ENCODE data around the gene SLC30A2. TPM values are rescaled to one million over a fixed set of nuclear protein-coding genes. Genes with fewer than 3 reads are reported as not detected.

Gene SLC30A2
- total RNA-seq, 1 donor from 2014 or later = not detected

- no peak for ATAC-seq
Measured at GRCh38 chr1:26038477-26038876, 7.4 kb downstream of the SLC30A2 start.

DNA sequence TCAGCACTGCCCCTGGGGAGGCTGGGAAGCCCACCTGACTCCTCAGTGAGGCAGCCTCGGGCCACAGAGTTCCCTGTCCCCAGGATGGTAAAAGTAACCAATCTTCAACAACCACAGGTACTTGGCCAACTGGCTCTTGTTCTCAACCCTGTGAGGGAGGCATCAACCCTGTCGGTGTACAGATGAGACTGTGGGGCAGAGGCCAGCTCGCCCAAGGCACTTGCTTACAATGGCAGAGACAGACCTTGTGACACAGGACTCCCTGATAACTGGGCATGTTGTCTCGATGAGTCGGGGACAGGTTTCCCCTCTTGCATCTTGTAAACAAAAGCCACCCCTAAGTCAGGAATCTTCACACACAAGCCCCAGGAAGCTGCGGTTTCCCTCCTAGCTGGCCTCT lies 8.0 kb downstream of the SLC30A2 start:
- no peak for ATAC-seq

DNA sequence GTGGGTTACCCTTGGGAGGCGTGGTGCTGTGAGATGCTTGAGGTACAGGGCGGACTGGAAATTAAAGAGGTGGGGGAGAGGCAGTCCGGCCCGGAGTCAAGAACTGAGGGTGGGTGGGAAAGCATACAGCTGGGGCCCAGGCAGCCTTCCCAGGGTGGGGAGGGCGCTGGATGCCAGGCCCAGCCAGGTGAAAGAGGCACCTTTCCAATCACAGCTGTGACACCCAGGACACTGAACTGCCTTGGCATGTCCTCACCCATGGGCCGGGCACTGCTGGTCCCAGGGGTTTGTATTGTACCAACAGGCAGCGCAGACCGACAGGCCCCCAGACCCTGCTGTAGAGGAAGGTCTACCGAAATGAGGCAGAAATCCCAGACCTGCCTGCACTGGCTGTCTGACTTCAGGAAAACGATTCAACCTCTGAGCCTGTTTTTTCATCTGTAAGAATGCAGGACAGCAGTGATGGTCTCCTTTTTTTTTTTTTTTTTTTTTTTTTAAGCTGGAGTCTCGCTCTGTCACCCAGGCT lies 9.1 kb downstream of the SLC30A2 start:
- no peak for ATAC-seq

GRCh38 chr1:26035959-26036755 lies 9.8 kb downstream of the SLC30A2 start:
- peak; percentile 89 for ATAC-seq

- ATAC-seq = peak; percentile 92
Measured at GRCh38 chr1:26035203-26035958, 10.5 kb downstream of the SLC30A2 start.

DNA sequence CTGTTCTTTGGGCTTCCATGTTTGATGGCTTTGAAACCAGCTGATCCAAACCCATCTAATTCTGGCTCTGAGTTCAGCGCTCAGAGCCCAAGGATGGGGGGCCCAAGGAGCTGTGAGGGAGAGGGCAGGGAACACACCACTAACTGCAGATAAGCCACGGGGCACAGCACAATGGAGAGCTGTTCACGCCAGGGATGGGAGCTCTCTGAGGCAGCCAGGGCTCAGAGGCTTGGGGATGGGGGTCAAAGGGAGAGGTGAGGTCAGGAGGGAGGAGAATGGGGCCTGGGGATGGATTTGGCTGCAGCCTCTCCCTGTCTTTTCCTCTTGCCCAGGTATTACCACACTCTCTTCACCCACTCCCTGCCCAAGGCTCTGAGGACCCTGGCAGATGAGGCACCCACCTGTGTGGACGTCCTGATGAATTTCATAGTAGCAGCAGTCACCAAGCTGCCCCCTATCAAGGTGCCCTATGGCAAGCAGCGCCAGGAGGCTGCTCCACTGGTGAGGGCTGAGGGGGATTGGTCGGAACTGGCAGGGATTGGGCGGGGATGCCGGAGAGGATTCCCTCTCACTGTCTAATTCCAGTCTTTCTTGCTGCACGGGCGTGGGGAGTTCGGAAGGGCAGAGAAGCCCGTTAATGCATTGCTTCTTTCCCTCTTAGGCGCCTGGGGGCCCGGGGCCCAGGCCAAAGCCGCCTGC lies 11.3 kb downstream of the SLC30A2 start:
- peak; percentile 2 for ATAC-seq

DNA sequence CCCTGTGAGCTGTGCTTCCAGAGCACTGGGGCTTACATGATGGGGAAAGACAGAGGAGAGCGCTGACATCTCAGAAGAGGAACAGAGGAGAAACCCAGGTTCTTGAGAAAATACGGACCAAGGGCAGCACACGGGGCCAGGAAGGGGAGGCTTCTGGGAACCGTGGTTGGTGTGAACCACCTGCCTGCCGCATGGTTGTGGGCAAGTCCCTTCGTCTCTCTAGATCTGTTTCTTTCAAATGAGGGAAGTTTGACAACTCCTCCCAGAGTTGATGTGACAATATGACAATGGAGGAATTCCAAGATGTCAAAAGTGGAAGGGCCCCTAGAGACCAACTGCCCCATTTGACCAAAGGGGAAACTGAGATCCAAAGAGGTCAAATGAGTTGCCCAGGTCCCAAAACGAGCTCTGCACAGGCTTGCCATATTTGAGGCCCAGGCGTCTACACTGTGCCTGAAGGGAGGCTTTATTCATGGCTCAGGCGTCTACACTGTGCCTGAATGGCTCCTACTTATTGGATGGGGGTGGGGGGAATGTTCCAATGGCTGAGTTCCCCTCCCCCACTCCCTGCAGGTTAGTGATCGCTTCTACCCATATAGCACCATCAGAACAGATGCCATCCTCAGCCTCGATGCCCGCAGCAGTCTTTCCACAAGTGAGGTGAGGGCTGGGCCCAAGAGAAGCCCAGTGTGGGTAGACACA lies 13.1 kb downstream of the SLC30A2 start:
- ATAC-seq = no peak

DNA sequence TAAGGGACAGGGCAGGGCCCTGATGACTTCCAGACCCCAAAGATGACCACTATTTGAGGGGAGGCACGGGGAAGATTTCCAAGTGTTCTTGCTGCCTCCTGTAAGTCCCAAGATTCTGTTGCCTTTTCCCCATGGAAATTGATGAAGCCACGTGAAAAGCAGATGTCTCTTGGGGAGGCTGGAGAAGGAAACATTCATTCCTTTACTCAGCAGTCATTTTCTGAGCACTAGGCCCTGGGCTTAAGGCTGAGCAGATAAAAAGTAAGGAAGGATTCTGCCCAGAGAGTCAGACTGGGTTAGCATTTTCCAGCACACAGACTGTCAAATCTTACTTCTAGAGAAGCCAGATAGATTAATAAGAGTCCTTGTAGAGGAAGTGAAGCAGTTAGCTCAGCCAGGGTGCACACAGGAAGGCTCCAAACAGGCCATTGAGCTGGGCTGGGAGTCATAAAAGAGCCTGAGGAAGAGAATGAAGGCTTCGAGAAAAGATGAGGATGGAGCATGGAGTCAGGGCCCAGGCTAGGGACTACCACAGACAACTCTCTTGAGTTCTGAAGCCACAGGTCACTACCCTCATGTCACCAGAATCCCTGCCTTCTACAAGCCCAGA lies 14.2 kb downstream of the SLC30A2 start:
- ATAC-seq = no peak

DNA sequence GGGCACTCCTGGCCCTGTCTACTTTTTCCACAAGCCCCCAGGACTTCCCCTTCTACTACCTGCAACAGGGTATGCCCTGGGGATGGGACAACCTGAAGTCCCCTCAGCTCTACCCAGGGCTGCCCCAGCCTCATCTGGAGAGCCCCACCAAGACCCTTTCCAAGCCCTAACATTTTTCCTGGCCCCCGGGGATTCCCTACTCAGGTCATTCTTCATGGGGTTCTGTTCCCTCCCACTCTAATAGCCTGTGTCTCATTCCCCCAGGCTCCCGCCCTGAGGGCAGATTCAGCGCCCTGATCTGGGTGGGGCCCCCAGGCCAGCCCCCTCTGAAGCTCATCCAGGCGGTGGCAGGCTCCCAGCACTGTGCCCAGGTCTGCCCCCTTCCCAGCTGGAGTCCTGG lies 14.7 kb downstream of the SLC30A2 start:
- ATAC-seq = no peak

- no peak for ATAC-seq
Measured at GRCh38 chr1:26029864-26030481, 15.9 kb downstream of the SLC30A2 start.

DNA sequence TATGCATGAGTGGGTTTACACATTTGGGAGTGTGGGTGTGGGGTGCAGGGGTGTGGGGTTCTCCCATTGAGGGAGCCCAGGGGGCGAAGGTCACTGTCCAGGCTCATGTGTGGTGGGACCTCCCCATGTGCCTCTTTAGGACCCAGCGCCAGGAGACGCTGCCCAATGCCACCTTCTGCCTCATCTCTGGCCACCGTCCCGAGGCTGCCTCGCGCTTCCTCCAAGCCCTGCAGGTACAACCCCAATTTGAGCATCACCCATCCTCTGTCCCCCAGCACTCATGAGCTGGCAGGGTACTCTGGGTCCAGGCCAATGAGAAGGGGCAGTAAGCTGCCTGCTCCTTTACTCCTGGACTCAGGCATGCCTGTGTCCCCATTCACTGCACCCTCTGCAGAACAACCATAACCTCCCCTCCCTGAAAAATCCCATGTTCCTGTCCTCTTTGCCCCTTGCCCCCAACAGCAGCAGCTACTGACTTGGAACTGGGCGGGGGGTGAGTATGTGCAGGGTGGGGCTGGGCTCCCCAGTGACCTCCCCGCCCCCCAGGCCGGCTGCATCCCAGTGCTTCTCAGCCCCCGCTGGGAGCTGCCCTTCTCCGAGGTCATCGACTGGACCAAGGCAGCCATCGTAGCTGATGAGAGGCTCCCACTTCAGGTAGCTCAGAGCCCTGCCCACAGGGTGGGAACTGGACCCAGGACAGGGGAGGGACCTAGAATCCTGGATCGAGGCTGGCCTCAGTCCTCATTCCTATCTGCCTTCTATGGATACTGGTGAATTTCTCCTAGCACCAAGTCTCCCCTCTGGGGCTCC lies 16.7 kb downstream of the SLC30A2 start:
- ATAC-seq = no peak

DNA sequence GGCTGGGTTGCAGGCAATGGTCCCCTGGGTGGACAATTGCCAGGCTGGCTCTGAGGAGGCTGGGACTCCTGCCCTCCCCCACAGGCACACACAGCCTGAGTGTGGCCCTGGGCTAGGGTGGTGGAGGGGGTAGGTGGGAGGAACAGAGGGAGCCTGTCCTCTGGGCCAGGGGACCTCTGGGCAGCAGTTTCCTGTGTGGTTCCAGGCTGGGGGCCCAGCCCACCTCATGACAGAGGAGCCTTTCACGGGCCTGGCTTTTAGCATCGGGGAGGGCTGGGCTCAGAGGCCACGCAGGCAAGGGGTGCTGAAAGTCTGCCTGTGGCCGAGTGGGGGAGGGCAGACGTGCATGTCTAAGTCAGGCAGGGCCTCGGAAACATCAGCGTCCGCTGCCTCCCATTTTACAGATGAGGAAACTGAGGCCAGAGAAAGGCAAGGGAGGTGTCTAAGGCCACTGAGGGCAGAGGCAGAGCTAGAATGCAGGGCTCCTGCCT lies 17.4 kb downstream of the SLC30A2 start:
- ATAC-seq = no peak

DNA sequence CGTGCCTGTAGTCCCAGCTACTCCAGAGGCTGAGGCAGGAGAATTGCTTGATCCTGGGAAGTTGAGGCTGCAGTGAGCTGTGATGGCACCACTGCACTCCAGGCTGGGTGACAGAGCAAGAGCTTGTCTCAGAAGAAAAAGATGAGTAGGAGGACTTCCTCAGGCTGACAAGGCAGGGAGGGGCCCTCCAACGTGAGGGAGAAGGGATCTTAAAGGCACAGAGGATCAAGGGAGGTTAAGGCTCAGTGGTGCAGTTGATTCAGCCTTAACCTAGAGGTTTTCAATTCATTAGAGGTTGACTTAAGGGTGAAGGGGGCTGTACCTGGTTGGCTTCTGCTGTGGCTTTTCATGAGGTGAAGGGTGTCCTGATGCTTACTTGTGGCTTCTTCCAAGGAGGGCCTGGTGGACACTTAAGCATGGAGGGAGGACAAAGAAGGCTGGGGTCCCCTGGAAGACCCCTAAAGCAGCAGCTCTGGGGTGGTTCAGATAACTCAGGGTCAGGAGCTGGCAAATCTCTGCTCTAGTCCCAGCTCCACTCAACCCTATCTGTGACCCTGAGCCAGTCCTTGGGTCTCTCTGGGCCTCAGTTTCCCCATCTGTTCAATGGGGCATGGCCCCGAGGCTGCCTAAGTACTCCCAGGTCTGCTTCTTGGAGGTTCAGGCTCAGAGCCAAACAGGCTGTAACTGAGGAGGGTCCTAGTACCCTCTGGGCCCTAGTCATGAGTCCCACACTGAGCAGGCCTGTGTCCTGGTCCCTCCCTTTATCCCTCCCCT lies 18.0 kb downstream of the SLC30A2 start:
- ATAC-seq = no peak

GRCh38 chr1:26025517-26025916 lies 20.4 kb downstream of the SLC30A2 start:
- ATAC-seq = no peak

DNA sequence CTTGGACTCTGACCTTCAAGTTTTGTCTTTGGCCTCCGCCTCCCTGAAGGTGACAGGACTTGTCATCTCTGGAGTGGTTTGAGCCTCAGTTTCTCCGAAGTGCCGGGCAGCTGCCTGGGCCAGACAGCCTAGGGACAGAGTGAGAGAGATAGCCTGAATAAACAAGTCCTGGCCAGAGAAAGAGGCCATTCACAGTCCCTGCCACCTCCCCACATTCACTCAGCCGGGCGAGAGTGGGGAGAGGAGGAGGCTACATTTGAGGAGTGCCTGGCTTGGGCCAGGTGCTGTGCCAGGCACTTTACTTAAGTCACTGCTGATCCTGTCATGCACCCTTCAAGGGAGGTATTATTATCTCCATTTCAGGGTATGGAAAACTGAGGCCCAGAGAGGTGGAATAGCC lies 20.9 kb downstream of the SLC30A2 start:
- no peak for ATAC-seq

DNA sequence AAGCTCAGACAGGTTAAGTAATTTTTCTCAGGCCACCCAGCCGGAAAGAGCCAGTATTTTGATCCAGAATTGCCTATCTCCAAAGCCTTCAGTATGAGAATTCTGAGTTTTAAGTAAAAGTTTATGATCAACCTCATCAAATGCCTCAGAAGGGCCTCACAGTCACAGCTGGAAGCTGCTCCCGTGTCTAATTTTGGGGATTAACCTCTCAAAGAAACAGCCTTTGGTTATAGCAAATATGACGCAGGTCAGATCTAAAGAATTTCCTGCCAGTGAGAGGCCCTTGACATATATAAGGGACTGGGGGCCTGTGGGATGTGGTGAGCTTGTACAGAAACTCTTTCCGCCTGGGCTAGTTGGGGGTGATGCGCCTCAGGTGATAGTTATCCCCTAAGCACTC lies 22.1 kb downstream of the SLC30A2 start:
- ATAC-seq = no peak

DNA sequence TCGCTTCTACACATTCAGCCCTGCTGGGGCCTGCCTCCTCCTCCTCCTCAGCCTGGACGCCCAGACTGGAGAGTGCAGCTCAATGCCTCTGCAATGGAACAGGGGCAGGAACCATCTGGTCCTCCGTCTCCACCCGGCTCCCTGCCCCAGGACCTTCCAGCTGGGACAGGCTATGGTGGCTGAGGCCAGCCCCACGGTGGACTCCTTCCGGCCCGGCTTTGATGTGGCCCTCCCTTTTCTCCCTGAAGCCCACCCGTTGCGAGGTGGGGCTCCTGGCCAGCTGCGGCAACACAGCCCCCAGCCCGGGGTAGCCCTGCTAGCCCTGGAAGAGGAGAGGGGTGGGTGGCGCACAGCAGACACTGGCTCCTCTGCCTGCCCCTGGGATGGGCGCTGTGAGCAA lies 22.9 kb downstream of the SLC30A2 start:
- no peak for ATAC-seq

GRCh38 chr1:26022404-26022779 lies 23.5 kb downstream of the SLC30A2 start:
- ATAC-seq = no peak

DNA sequence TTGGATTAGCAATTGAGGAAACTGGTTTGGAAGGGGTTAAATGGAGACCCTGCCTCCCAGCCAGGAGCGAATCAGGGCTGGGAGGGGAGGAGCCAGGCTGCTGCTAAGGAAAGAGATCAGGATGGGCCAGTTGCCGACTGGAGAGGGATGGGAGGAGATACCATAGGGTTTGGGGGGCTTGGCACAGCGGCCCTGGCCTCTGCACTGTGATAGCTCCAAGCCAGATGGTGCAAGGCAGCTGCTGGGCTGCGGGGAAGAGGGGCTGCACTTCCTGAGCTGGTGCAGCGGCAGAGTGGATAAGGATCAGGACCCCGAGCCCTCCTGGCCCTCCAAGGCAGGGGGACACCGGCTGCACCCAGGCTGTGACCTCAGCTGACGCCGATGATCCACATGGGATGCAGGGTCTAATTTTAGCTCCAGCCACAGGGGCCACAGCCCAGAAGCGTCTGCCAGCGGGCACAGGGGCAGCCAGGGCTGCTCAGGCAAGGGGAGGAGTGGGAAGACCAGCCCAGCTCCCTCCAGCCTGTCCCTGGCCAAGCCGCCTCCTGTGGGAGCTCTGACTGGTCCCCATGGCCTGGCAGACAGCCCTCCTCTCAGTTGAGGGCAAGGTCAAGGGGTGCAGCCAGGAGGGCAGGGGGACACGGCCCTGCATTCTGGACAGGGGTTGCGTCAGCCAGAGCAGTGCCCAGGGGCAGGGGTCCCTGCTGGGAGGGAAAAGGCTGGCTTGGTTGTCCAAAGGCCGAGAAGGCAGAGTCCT lies 24.1 kb downstream of the SLC30A2 start, which contains the start of gene EXTL1:
TSS of gene EXTL1 (plus strand) at position 129 of the 757 bp plus-strand sequence. CDS start 872 bp downstream, outside the sequence.
- no peak for ATAC-seq

Data from esophagus mucosa (tissue), 1 donor.